DOHH2 (cell line): ENCODE results near the gene TOMM70.

Experiments used
- H3F3A ChIP-seq: fragments of 200-600 bp; sonication (generic), shearing (Covaris generic); 2 replicates; pipeline ENCODE4 v1.6.0; 2016; ENCODE audit warnings: antibody characterized with exemption, mild to moderate bottlenecking; ENCODE audit not compliant: control insufficient read depth, insufficient read depth
- H3K27ac ChIP-seq: fragments of 200-600 bp; sonication (generic); 2 replicates; pipeline ENCODE4 v1.5.1; 2014; ENCODE audit warnings: low read depth, mild to moderate bottlenecking, low read length, moderate library complexity
- H3K27me3 ChIP-seq: fragments of 200-600 bp; sonication (generic); 2 replicates; pipeline ENCODE4 v1.6.1; 2014; ENCODE audit warnings: mild to moderate bottlenecking, low read length, mixed read lengths; ENCODE audit not compliant: control insufficient read depth
- H3K36me3 ChIP-seq: fragments of 200-600 bp; sonication (generic); 2 replicates; pipeline ENCODE4 v1.6.1; 2014; ENCODE audit warnings: mild to moderate bottlenecking, low read length, moderate library complexity, mixed read lengths; ENCODE audit not compliant: control insufficient read depth
- H3K4me1 ChIP-seq: fragments of 200-600 bp; sonication (generic); 2 replicates; pipeline ENCODE4 v1.6.1; 2014; ENCODE audit warnings: mild to moderate bottlenecking, low read length, mixed read lengths; ENCODE audit not compliant: control insufficient read depth
- H3K4me2 ChIP-seq: fragments of 200-600 bp; sonication (generic); 2 replicates; pipeline ENCODE4 v1.6.0; 2014; ENCODE audit warnings: mild to moderate bottlenecking, low read length, moderate library complexity
- H3K4me3 ChIP-seq: fragments of 200-600 bp; sonication (generic); 2 replicates; pipeline ENCODE4 v1.5.1; 2014; ENCODE audit warnings: mild to moderate bottlenecking, low read length, mixed read lengths
- H3K79me2 ChIP-seq: fragments of 200-600 bp; sonication (generic); 2 replicates; pipeline ENCODE4 v1.6.1; 2014; ENCODE audit warnings: mild to moderate bottlenecking, low read length, mixed read lengths; ENCODE audit not compliant: control insufficient read depth
- H3K9me2 ChIP-seq: fragments of 200-600 bp; sonication (generic); replicated peaks from 2 replicates; pipeline ENCODE4 v1.6.1; 2014; ENCODE audit warnings: mild to moderate bottlenecking, low read length, mixed read lengths; ENCODE audit not compliant: control insufficient read depth
- H3K9me3 ChIP-seq: fragments of 200-600 bp; sonication (generic); 2 replicates; pipeline ENCODE4 v1.6.1; 2014; ENCODE audit warnings: antibody characterized with exemption, low read length, mixed read lengths; ENCODE audit not compliant: control insufficient read depth, insufficient read depth
- H4K20me1 ChIP-seq: fragments of 200-600 bp; sonication (generic); 2 replicates; pipeline ENCODE4 v1.6.0; 2014; ENCODE audit warnings: low read depth, mild to moderate bottlenecking, antibody characterized with exemption, low read length, moderate library complexity; ENCODE audit not compliant: control insufficient read depth, insufficient read depth
- CTCF ChIP-seq: fragments of 200-600 bp; sonication (generic); IDR thresholded peaks from one replicate; pipeline ENCODE4 v1.5.1; 2014; ENCODE audit warnings: antibody characterized with exemption, mild to moderate bottlenecking, low read depth, low read length; ENCODE audit not compliant: poor library complexity, severe bottlenecking
- EZH2phosphoT487 ChIP-seq: fragments of 200-600 bp; sonication (generic); IDR thresholded peaks from 2 replicates; pipeline ENCODE4 v1.6.1; 2017; ENCODE audit warnings: borderline replicate concordance, mild to moderate bottlenecking, antibody characterized with exemption, low read length, moderate library complexity, mixed read lengths

Gene TOMM70

GRCh38 chr3:100317912-100318311, 83.0 kb downstream of the TOMM70 start:
- H3K27ac ChIP-seq = no peak overlapping the region
- no peaks in the 10 kb centered on the region for H3K79me2 ChIP-seq
- no peak overlapping the region for H3K4me2 ChIP-seq
- no peaks in the 10 kb centered on the region for H3K9me3 ChIP-seq
- H3K36me3 ChIP-seq = no peaks in the 10 kb centered on the region
- 0 out of 2 replicates have a peak, but pooled peaks cover 2% of the 10 kb centered on the region for H3F3A ChIP-seq
- H3K27me3 ChIP-seq = no peaks in the 10 kb centered on the region
- H4K20me1 ChIP-seq = no peaks in the 10 kb centered on the region
- H3K9me2 ChIP-seq = no peaks in the 10 kb centered on the region
- H3K4me3 ChIP-seq = no peak overlapping the region
- H3K4me1 ChIP-seq = no peaks in the 10 kb centered on the region
- TF ChIP-seq CTCF (no peak), EZH2phosphoT487 (no peak)

- no peak overlapping the region for H3K4me2 ChIP-seq
- no peaks in the 10 kb centered on the region for H3K9me3 ChIP-seq
- H3K36me3 ChIP-seq = no peaks in the 10 kb centered on the region
- TF ChIP-seq EZH2phosphoT487 (no peak), CTCF (peak; percentile 64)
- H3K4me3 ChIP-seq = no peak overlapping the region
- H4K20me1 ChIP-seq = no peaks in the 10 kb centered on the region
- no peak overlapping the region for H3K27ac ChIP-seq
- no peaks in the 10 kb centered on the region for H3K9me2 ChIP-seq
- 0 out of 2 replicates have a peak, but pooled peaks cover 2% of the 10 kb centered on the region for H3F3A ChIP-seq
- no peaks in the 10 kb centered on the region for H3K27me3 ChIP-seq
- no peaks in the 10 kb centered on the region for H3K79me2 ChIP-seq
- H3K4me1 ChIP-seq = no peaks in the 10 kb centered on the region
These were observed 84.2 kb downstream of the TOMM70 start for GRCh38 chr3:100316641-100317069.
